GM23338 (cell line): ENCODE measurements around the gene PAIP2.

Source experiments
- CTCF ChIP-seq, 2 experiments: fragments of 200-600 bp in 1 of 2; sonication (generic) in 1 of 2; conservative IDR thresholded peaks; 2 replicates each; pipeline versions ENCODE4 v1.5.1 to v1.6.1; 2016 to 2017; ENCODE audit warnings: antibody characterized with exemption in 2 of 2, low read depth in 2 of 2, mild to moderate bottlenecking in 2 of 2, moderate library complexity in 1 of 2
- EZH2 ChIP-seq: fragments of 200-600 bp; sonication (generic); IDR thresholded peaks from one replicate; pipeline ENCODE4 v1.8.0; 2017; ENCODE audit warnings: antibody characterized with exemption, mild to moderate bottlenecking, low read depth; ENCODE audit not compliant: unreplicated experiment
- POLR2AphosphoS5 ChIP-seq: IDR thresholded peaks from 2 replicates; pipeline ENCODE4 v1.6.1; 2016; ENCODE audit warnings: antibody characterized with exemption, low read depth

- TF ChIP-seq POLR2AphosphoS5 (no peak), CTCF (conservative IDR thresholded peaks at IDR 0.05; ENCODE audit: low read depth in 2 of 2) (no peak), EZH2 (no peak)
Measured at GRCh38 chr5:139396691-139397090, 55.0 kb downstream of the PAIP2 start.
